ENCODE data around the gene SAT2. TPM values are rescaled to one million over a fixed set of nuclear protein-coding genes. Genes with fewer than 3 reads are reported as not detected.

The SAT2 gene
- total and polyA plus RNA-seq, 2 of the 13 experiments (the other 11 are each of a cell fraction or from before 2014, with no cell fraction given) = 37.6 to 93.7 TPM

DNA sequence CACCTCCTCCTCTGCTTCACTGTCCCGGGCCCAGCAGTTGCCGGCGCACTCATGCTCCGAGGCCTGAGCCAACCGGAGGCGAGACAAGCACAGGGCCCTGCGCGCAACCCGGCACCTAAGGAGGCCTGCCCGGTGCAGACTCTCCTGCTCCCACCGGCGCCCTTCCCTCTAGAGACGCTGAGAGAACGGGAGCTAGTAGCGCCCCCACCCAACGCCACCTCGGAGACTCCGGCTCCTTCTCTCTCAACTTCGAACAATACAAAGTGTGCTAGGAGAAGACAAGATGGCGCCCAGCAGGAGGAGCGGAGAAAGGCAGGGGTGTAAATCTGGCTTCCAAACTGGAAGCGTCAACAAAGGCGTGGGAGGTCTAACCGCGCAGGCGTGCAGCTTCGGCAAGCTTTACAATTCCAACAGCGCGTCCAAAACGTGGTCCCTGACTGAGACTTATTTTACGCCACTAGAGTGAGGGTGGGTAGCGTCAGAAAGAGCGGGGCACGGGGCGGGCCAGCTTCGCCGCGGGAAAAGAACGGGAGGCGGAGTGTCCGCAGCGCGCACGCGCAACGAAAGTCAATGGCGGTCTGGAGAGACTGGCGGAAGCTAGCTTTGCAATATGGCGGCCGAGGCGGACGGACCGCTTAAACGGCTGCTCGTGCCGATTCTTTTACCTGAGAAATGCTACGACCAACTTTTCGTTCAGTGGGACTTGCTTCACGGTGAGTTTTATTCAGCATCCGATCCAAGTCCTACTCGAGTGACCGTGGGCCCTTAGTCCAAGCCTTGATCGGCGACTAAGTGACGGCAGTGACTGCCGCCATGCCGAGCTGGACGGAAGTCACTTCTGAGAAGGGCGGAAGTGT is 44.1 kb downstream of the SAT2 start, which contains the start of gene MPDU1 (continued):
- no peak for TF ChIP-seq HNF4G (IDR thresholded peaks at IDR 0.05; ENCODE audit: borderline replicate concordance, low read depth, low read length)
- no peak for TF ChIP-seq HNF4G (CRISPR knock-in tag; IDR thresholded peaks at IDR 0.05; ENCODE audit: borderline replicate concordance, low read depth)
- TF ChIP-seq FOXM1 (CRISPR knock-in tag; IDR thresholded peaks at IDR 0.05) = no peak
- no peak for TF ChIP-seq ZNF512 (CRISPR knock-in tag; IDR thresholded peaks at IDR 0.05)
- TF ChIP-seq, protein P1, sequence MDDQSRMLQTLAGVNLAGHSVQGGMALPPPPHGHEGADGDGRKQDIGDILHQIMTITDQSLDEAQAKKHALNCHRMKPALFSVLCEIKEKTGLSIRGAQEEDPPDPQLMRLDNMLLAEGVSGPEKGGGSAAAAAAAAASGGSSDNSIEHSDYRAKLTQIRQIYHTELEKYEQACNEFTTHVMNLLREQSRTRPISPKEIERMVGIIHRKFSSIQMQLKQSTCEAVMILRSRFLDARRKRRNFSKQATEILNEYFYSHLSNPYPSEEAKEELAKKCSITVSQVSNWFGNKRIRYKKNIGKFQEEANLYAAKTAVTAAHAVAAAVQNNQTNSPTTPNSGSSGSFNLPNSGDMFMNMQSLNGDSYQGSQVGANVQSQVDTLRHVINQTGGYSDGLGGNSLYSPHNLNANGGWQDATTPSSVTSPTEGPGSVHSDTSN (CRISPR knock-in tag; IDR thresholded peaks at IDR 0.05; ENCODE audit: borderline replicate concordance) = 0 out of 2 replicates have a peak, but pooled peaks have one; percentile 72
- no peak for TF ChIP-seq SIX4 (CRISPR knock-in tag; IDR thresholded peaks at IDR 0.05)
- TF ChIP-seq, protein P2, sequence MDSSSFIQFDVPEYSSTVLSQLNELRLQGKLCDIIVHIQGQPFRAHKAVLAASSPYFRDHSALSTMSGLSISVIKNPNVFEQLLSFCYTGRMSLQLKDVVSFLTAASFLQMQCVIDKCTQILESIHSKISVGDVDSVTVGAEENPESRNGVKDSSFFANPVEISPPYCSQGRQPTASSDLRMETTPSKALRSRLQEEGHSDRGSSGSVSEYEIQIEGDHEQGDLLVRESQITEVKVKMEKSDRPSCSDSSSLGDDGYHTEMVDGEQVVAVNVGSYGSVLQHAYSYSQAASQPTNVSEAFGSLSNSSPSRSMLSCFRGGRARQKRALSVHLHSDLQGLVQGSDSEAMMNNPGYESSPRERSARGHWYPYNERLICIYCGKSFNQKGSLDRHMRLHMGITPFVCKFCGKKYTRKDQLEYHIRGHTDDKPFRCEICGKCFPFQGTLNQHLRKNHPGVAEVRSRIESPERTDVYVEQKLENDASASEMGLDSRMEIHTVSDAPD (CRISPR knock-in tag; IDR thresholded peaks at IDR 0.05) = 0 out of 2 replicates have a peak, but pooled peaks have one; percentile 73
- no peak for TF ChIP-seq ZNF646 (CRISPR knock-in tag; IDR thresholded peaks at IDR 0.05)
- peak; percentile 79 for TF ChIP-seq HOXD1 (CRISPR knock-in tag; IDR thresholded peaks at IDR 0.05)
- peak; percentile 90 for TF ChIP-seq ZNF747 (CRISPR knock-in tag; IDR thresholded peaks at IDR 0.05; ENCODE audit: borderline replicate concordance)
- TF ChIP-seq ISX (CRISPR knock-in tag; conservative IDR thresholded peaks at IDR 0.05) = peak; percentile 77; the same call in 1 of the 2 replicates
- peak; percentile 78 for TF ChIP-seq SAP130 (CRISPR knock-in tag; IDR thresholded peaks at IDR 0.05; ENCODE audit: low read depth)
- TF ChIP-seq SIN3A (IDR thresholded peaks at IDR 0.05; ENCODE audit: borderline replicate concordance, low read depth, low read length) = no peak
- no peak for TF ChIP-seq KAT2B (IDR thresholded peaks at IDR 0.05; ENCODE audit: borderline replicate concordance, low read depth, low read length)
- TF ChIP-seq SATB2 (CRISPR knock-in tag; IDR thresholded peaks at IDR 0.05) = 0 out of 2 replicates have a peak, but pooled peaks have one; percentile 85
- TF ChIP-seq ZNF382 (CRISPR knock-in tag; IDR thresholded peaks at IDR 0.05; ENCODE audit: borderline replicate concordance) = no peak
- peak; percentile 81 for TF ChIP-seq MED1 (CRISPR knock-in tag; IDR thresholded peaks at IDR 0.05)

All from HepG2 (cell line).